ENCODE data around the gene BCAN.

DNA sequence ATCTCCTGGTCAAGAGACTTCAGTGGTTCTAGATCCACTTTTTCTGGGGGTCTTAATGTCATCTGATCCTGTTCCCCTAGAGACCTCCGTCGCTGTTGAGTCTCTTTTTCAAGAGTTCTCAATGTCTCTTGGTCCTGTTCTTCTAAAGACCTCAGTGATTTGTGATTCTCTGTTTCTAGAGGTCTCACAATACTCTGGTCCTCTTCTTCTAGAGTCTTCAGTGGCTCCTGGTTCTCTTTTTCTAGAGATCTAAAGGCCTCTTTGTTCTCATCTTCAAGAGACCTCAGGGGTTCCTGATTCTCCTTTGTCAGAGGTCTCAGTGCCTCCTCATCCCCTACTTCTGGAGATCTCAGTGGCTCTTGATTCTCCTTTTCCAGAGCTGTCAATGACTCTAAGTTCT is 29.9 kb downstream of the BCAN start:
- no peak for TF ChIP-seq POLR2A (IDR thresholded peaks at IDR 0.05)
- TF ChIP-seq, protein P1, sequence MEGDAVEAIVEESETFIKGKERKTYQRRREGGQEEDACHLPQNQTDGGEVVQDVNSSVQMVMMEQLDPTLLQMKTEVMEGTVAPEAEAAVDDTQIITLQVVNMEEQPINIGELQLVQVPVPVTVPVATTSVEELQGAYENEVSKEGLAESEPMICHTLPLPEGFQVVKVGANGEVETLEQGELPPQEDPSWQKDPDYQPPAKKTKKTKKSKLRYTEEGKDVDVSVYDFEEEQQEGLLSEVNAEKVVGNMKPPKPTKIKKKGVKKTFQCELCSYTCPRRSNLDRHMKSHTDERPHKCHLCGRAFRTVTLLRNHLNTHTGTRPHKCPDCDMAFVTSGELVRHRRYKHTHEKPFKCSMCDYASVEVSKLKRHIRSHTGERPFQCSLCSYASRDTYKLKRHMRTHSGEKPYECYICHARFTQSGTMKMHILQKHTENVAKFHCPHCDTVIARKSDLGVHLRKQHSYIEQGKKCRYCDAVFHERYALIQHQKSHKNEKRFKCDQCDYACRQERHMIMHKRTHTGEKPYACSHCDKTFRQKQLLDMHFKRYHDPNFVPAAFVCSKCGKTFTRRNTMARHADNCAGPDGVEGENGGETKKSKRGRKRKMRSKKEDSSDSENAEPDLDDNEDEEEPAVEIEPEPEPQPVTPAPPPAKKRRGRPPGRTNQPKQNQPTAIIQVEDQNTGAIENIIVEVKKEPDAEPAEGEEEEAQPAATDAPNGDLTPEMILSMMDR (IDR thresholded peaks at IDR 0.05) = no peak
